DOHH2 (cell line): ENCODE data around the gene LARGE1.

Experiments
- H3F3A ChIP-seq: fragments of 200-600 bp; sonication (generic), shearing (Covaris generic); 2 replicates; pipeline ENCODE4 v1.6.0; 2016; ENCODE audit warnings: antibody characterized with exemption, mild to moderate bottlenecking; ENCODE audit not compliant: control insufficient read depth, insufficient read depth
- H3K27ac ChIP-seq: fragments of 200-600 bp; sonication (generic); 2 replicates; pipeline ENCODE4 v1.5.1; 2014; ENCODE audit warnings: low read depth, mild to moderate bottlenecking, low read length, moderate library complexity
- H3K27me3 ChIP-seq: fragments of 200-600 bp; sonication (generic); 2 replicates; pipeline ENCODE4 v1.6.1; 2014; ENCODE audit warnings: mild to moderate bottlenecking, low read length, mixed read lengths; ENCODE audit not compliant: control insufficient read depth
- H3K36me3 ChIP-seq: fragments of 200-600 bp; sonication (generic); 2 replicates; pipeline ENCODE4 v1.6.1; 2014; ENCODE audit warnings: mild to moderate bottlenecking, low read length, moderate library complexity, mixed read lengths; ENCODE audit not compliant: control insufficient read depth
- H3K4me1 ChIP-seq: fragments of 200-600 bp; sonication (generic); 2 replicates; pipeline ENCODE4 v1.6.1; 2014; ENCODE audit warnings: mild to moderate bottlenecking, low read length, mixed read lengths; ENCODE audit not compliant: control insufficient read depth
- H3K4me2 ChIP-seq: fragments of 200-600 bp; sonication (generic); 2 replicates; pipeline ENCODE4 v1.6.0; 2014; ENCODE audit warnings: mild to moderate bottlenecking, low read length, moderate library complexity
- H3K4me3 ChIP-seq: fragments of 200-600 bp; sonication (generic); 2 replicates; pipeline ENCODE4 v1.5.1; 2014; ENCODE audit warnings: mild to moderate bottlenecking, low read length, mixed read lengths
- H3K79me2 ChIP-seq: fragments of 200-600 bp; sonication (generic); 2 replicates; pipeline ENCODE4 v1.6.1; 2014; ENCODE audit warnings: mild to moderate bottlenecking, low read length, mixed read lengths; ENCODE audit not compliant: control insufficient read depth
- H3K9me2 ChIP-seq: fragments of 200-600 bp; sonication (generic); replicated peaks from 2 replicates; pipeline ENCODE4 v1.6.1; 2014; ENCODE audit warnings: mild to moderate bottlenecking, low read length, mixed read lengths; ENCODE audit not compliant: control insufficient read depth
- H3K9me3 ChIP-seq: fragments of 200-600 bp; sonication (generic); 2 replicates; pipeline ENCODE4 v1.6.1; 2014; ENCODE audit warnings: antibody characterized with exemption, low read length, mixed read lengths; ENCODE audit not compliant: control insufficient read depth, insufficient read depth
- H4K20me1 ChIP-seq: fragments of 200-600 bp; sonication (generic); 2 replicates; pipeline ENCODE4 v1.6.0; 2014; ENCODE audit warnings: low read depth, mild to moderate bottlenecking, antibody characterized with exemption, low read length, moderate library complexity; ENCODE audit not compliant: control insufficient read depth, insufficient read depth
- EZH2phosphoT487 ChIP-seq: fragments of 200-600 bp; sonication (generic); IDR thresholded peaks from 2 replicates; pipeline ENCODE4 v1.6.1; 2017; ENCODE audit warnings: borderline replicate concordance, mild to moderate bottlenecking, antibody characterized with exemption, low read length, moderate library complexity, mixed read lengths
- TF ChIP-seq, protein P1 (sequence below): fragments of 200-600 bp; sonication (generic); IDR thresholded peaks from one replicate; pipeline ENCODE4 v1.5.1; 2014; ENCODE audit warnings: antibody characterized with exemption, mild to moderate bottlenecking, low read depth, low read length; ENCODE audit not compliant: poor library complexity, severe bottlenecking

LARGE1 gene

DNA sequence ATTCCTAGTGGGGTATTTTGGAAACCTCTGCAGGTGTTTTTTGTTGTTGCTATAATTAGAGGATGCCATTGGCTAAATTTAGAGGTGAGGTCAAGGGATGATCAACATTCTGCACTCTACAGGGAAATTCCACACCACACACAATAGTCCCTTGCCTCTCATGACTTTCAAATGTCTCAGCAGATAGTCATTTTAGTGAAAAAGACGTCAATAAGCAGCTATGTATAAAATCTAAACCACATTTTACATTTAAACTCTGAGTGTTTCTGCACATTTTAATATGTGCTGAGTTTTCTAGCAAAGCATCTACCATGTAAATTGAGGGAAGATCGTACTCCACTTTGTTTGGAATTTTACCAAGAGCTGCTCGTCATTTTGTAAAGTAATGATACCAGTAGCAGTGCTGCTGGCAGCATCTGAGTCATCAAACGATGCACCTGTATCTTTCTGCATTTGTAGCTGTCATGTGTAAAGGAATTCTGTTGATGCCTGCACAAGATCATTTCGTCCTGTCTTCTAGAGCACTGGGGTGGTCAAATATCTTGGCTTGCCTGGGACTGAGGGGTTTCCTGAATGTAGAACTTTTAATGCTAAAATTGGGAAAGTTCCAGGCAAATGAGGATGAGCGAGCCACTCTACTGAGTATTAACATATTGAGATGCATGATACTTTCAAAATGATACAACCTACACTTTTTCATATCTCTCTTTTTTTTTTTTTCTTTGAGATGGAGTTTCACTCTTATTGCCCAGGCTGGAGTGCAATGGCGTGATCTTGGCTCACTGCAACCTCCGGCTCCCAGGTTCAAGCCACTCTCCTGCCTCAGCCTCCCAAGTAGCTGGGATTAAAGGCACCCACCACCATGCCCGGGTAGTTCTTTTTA is 447.6 kb downstream of the LARGE1 start:
- TF ChIP-seq, protein P1, sequence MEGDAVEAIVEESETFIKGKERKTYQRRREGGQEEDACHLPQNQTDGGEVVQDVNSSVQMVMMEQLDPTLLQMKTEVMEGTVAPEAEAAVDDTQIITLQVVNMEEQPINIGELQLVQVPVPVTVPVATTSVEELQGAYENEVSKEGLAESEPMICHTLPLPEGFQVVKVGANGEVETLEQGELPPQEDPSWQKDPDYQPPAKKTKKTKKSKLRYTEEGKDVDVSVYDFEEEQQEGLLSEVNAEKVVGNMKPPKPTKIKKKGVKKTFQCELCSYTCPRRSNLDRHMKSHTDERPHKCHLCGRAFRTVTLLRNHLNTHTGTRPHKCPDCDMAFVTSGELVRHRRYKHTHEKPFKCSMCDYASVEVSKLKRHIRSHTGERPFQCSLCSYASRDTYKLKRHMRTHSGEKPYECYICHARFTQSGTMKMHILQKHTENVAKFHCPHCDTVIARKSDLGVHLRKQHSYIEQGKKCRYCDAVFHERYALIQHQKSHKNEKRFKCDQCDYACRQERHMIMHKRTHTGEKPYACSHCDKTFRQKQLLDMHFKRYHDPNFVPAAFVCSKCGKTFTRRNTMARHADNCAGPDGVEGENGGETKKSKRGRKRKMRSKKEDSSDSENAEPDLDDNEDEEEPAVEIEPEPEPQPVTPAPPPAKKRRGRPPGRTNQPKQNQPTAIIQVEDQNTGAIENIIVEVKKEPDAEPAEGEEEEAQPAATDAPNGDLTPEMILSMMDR = no peak
- TF ChIP-seq EZH2phosphoT487 = no peak
- no peak overlapping the region for H3K4me3 ChIP-seq
- H3K4me1 ChIP-seq = no peaks in the 10 kb centered on the region
- no peaks in the 10 kb centered on the region for H3K9me3 ChIP-seq
- H3K27me3 ChIP-seq = peaks cover 3% of the 10 kb centered on the region; the same call in 1 of the 2 replicates
- H3K9me2 ChIP-seq = no peaks in the 10 kb centered on the region
- no peak overlapping the region for H3K4me2 ChIP-seq
- no peaks in the 10 kb centered on the region for H4K20me1 ChIP-seq
- H3K36me3 ChIP-seq = no peaks in the 10 kb centered on the region
- H3K27ac ChIP-seq = no peak overlapping the region
- no peaks in the 10 kb centered on the region for H3F3A ChIP-seq
- H3K79me2 ChIP-seq = no peaks in the 10 kb centered on the region

DNA sequence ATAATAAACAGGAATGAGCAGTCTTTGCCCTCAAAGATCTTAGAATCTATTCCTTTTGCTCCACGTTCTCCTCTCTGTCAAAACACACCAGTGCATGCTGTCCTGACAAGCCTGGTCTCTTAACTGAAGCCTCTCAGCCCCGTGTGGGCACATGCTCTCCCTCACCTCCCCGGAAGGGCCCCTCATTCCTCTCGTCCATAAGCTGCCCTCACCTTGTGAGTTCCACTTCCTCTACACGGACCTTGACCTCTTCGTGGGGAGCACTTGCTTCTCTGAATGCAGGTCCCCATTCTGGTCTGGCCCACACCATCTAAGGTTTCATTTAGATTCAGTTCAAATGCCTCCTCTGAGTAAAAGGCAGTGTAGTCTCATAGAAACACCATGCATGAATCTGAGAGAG is 449.8 kb downstream of the LARGE1 start:
- H3K79me2 ChIP-seq = no peaks in the 10 kb centered on the region
- no peak for TF ChIP-seq EZH2phosphoT487
- TF ChIP-seq, protein P1 = no peak
- no peak overlapping the region for H3K4me3 ChIP-seq
- H3K4me1 ChIP-seq = no peaks in the 10 kb centered on the region
- H3K9me2 ChIP-seq = no peaks in the 10 kb centered on the region
- H3F3A ChIP-seq = no peaks in the 10 kb centered on the region
- H3K4me2 ChIP-seq = no peak overlapping the region
- H3K36me3 ChIP-seq = no peaks in the 10 kb centered on the region
- no peaks in the 10 kb centered on the region for H3K9me3 ChIP-seq
- H4K20me1 ChIP-seq = no peaks in the 10 kb centered on the region
- peaks cover 3% of the 10 kb centered on the region; the same call in 1 of the 2 replicates for H3K27me3 ChIP-seq
- no peak overlapping the region for H3K27ac ChIP-seq

DNA sequence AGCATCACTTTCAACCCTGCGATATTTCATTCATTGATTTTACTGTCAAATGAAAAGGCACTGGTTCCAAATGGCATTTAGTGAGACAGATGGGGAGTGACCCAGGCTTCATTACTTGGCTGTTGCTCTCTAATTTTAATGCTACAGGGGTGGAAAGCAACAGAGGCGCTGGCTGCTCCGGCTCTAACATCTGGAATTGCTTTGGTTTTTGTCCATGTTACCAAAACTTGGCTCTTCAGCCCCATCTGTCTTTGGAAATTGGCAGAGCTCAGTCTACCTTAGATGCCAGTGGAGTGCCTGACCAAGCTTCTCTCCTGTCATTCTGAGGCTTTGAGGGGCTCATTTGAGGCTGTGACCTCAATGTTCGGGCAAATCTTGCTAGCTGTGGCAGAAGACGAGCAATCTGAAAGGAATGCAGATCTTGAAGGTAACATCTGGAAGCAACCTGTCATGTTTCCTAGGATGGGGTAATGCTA is 452.6 kb downstream of the LARGE1 start:
- no peaks in the 10 kb centered on the region for H3K9me2 ChIP-seq
- no peaks in the 10 kb centered on the region for H3K79me2 ChIP-seq
- TF ChIP-seq, protein P1 = no peak
- TF ChIP-seq EZH2phosphoT487 = no peak
- no peaks in the 10 kb centered on the region for H3K4me1 ChIP-seq
- H3K36me3 ChIP-seq = no peaks in the 10 kb centered on the region
- no peaks in the 10 kb centered on the region for H3F3A ChIP-seq
- H3K27ac ChIP-seq = no peak overlapping the region
- H3K4me2 ChIP-seq = no peak overlapping the region
- H3K27me3 ChIP-seq = peaks cover 1% of the 10 kb centered on the region; the same call in 1 of the 2 replicates
- H3K4me3 ChIP-seq = no peak overlapping the region
- H4K20me1 ChIP-seq = no peaks in the 10 kb centered on the region
- H3K9me3 ChIP-seq = no peaks in the 10 kb centered on the region
